Measurements from ENCODE around the gene EMP3.
"Not testable (repeated sequence)": the region's sequence is repeated elsewhere in the genome, so short reads cannot be mapped to it uniquely, and the experiment has no call there.

DNA sequence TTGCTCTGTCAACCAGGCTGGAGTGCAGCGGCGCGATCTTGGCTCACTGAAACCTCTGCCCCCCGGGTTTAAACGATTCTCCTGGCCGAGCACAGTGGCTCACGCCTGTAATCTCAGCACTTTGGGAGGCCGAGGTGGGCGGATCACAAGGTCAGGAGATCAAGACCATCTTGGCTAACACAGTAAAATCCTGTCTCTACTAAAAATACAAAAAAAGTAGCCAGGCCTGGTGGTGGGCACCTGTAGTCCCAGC is 7.7 kb upstream of the EMP3 start:
- TF ChIP-seq, protein P1, sequence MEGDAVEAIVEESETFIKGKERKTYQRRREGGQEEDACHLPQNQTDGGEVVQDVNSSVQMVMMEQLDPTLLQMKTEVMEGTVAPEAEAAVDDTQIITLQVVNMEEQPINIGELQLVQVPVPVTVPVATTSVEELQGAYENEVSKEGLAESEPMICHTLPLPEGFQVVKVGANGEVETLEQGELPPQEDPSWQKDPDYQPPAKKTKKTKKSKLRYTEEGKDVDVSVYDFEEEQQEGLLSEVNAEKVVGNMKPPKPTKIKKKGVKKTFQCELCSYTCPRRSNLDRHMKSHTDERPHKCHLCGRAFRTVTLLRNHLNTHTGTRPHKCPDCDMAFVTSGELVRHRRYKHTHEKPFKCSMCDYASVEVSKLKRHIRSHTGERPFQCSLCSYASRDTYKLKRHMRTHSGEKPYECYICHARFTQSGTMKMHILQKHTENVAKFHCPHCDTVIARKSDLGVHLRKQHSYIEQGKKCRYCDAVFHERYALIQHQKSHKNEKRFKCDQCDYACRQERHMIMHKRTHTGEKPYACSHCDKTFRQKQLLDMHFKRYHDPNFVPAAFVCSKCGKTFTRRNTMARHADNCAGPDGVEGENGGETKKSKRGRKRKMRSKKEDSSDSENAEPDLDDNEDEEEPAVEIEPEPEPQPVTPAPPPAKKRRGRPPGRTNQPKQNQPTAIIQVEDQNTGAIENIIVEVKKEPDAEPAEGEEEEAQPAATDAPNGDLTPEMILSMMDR (IDR thresholded peaks at IDR 0.05) = not testable (repeated sequence)
- TF ChIP-seq POLR2AphosphoS5, POLR2A (IDR thresholded peaks at IDR 0.05): not testable (repeated sequence)

All from breast epithelium (tissue), 3 donors.